CD8-positive, alpha-beta memory T cell (primary cell): ENCODE data around the gene ANTXR1. TPM values are rescaled to one million over a fixed set of nuclear protein-coding genes. Genes with fewer than 3 reads are reported as not detected.

Experiments used
- CTCF ChIA-PET: fragments of 350-600 bp; sonication (Branson Sonifier 250); formaldehyde crosslinking; loops from one replicate; lab custom pipeline; 2021; ENCODE audit warnings: antibody characterized with exemption; lab: Charles Lee
- POLR2A ChIA-PET: fragments of 350-600 bp; sonication (Branson Sonifier 250); formaldehyde crosslinking; loops from one replicate; lab custom pipeline; 2021; ENCODE audit warnings: antibody characterized with exemption; lab: Charles Lee
- DNase-seq, 5 donors: peaks; one replicate each; pipeline versions ENCODE4 v3.0.0 to v3.0.0-alpha.2; 2020 to 2022; ENCODE audit warnings: mixed read lengths in 1 of 5
- H3K27ac ChIP-seq: one replicate; pipeline ENCODE4 v1.7.0; 2013; ENCODE audit warnings: low read depth, mild to moderate bottlenecking, low read length, moderate library complexity
- H3K27me3 ChIP-seq: 2 replicates; pipeline ENCODE4 v1.7.0; 2013; ENCODE audit warnings: low read length, mild to moderate bottlenecking; ENCODE audit not compliant: insufficient read depth, poor library complexity, severe bottlenecking
- H3K36me3 ChIP-seq: 2 replicates; pipeline ENCODE4 v1.7.0; 2013; ENCODE audit warnings: mild to moderate bottlenecking, low read length, moderate library complexity; ENCODE audit not compliant: insufficient read depth
- H3K4me1 ChIP-seq: 2 replicates; pipeline ENCODE4 v1.7.0; 2013; ENCODE audit warnings: mild to moderate bottlenecking, low read length, moderate library complexity; ENCODE audit not compliant: insufficient read depth
- H3K4me3 ChIP-seq: 2 replicates; pipeline ENCODE4 v1.7.0; 2013; ENCODE audit warnings: mild to moderate bottlenecking, low read length
- H3K9me3 ChIP-seq: 2 replicates; pipeline ENCODE4 v1.7.0; 2013; ENCODE audit warnings: mild to moderate bottlenecking, low read length
- H3K27ac Mint-ChIP-seq, 8 donors: one replicate each; pipeline ENCODE4 v1.8.0; 2020 to 2021; ENCODE audit warnings: mixed read lengths in 8 of 8, mild to moderate bottlenecking in 6 of 8, inconsistent platforms in 3 of 8, moderate library complexity in 3 of 8
- H3K27me3 Mint-ChIP-seq, 2 donors: one replicate each; pipeline ENCODE4 v1.8.0; 2020 to 2021; ENCODE audit warnings: mixed read lengths in 2 of 2, mild to moderate bottlenecking in 1 of 2, moderate library complexity in 1 of 2
- H3K36me3 Mint-ChIP-seq, 3 donors: one replicate each; pipeline ENCODE4 v1.8.0; 2020 to 2021; ENCODE audit warnings: mixed read lengths in 3 of 3, inconsistent platforms in 1 of 3, mild to moderate bottlenecking in 1 of 3
- H3K4me1 Mint-ChIP-seq, 3 donors: one replicate each; pipeline ENCODE4 v1.8.0; 2020 to 2021; ENCODE audit warnings: mixed read lengths in 3 of 3, inconsistent platforms in 1 of 3, mild to moderate bottlenecking in 1 of 3
- H3K4me3 Mint-ChIP-seq, 7 donors: one replicate each; pipeline ENCODE4 v1.8.0; 2020 to 2021; ENCODE audit warnings: mixed read lengths in 7 of 7, mild to moderate bottlenecking in 6 of 7, moderate library complexity in 4 of 7, inconsistent platforms in 2 of 7
- H3K9me3 Mint-ChIP-seq, 5 donors: one replicate each; pipeline ENCODE4 v1.8.0; 2020 to 2022; ENCODE audit warnings: mixed read lengths in 5 of 5, mild to moderate bottlenecking in 3 of 5, moderate library complexity in 2 of 5, inconsistent platforms in 1 of 5
- polyA plus RNA-seq: library from polyadenylated mRNA; unstranded; fragments of 300-500 nt; fragmentation: Illumina TruSeq; gene quantifications from one replicate; pipeline ENCODE4 v1.2.3, GENCODE V29; 2021
- total RNA-seq, 2 experiments: library from RNA; stranded (reverse); gene quantifications; one replicate each; pipeline ENCODE4 v1.2.3, GENCODE V29; 2021

The ANTXR1 gene
- total and polyA plus RNA-seq, 3 experiments from 2014 or later, result 0.22 to 0.27 TPM; not detected in 1

DNA sequence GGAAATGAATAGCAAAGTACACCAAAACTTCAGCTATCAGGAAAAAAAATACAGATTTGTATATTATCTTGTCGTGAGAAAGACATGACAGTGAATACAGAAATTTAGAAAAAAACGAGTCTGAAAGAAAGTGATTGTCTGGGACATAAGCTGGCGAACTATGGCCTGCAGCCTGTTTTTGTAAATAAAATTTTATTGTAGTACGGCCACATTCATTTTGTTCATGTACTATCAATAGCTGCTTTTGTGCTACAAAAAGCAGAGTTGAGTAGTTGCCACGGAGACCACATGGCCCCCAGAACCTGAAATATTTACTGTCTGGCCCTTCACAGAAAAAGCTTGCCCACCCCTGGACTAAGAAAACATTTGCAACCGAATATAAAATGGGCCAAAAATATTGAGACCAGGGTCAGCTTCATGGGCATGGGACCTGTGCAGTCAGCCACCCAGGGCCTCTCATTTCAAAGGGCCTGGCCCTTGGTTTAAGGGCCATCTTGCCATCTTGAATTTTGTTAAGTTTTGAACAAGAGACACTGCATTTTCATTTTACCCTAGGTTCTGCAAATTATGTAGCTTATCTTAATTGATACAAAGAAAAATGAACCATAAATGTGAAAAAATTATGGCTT lies 17.9 kb downstream of the ANTXR1 start:
- Histone ChIP-seq H3K9me3 (no peaks in the 10 kb centered on the region), H3K4me3 (no peak overlapping the region), H3K36me3 (no peaks in the 10 kb centered on the region), H3K27me3 (no peaks in the 10 kb centered on the region), H3K27ac (no peak overlapping the region), H3K4me1 (no peaks in the 10 kb centered on the region)
- peaks cover 0 to 5% (median 0%) of the 10 kb centered on the region in 3 donors for H3K36me3 Mint-ChIP-seq
- H3K4me3 Mint-ChIP-seq, result no peak overlapping the region
- no peaks in the 10 kb centered on the region for H3K4me1 Mint-ChIP-seq
- no peak for DNase-seq
- H3K27me3 Mint-ChIP-seq, result peaks cover 23 to 26% of the 10 kb centered on the region in 2 donors
- ChIA-PET POLR2A (no interaction called here), CTCF (no interaction called here)
- H3K27ac Mint-ChIP-seq, result no peak overlapping the region
- H3K9me3 Mint-ChIP-seq, result peaks cover 0 to 5% (median 0%) of the 10 kb centered on the region in 5 donors

DNA sequence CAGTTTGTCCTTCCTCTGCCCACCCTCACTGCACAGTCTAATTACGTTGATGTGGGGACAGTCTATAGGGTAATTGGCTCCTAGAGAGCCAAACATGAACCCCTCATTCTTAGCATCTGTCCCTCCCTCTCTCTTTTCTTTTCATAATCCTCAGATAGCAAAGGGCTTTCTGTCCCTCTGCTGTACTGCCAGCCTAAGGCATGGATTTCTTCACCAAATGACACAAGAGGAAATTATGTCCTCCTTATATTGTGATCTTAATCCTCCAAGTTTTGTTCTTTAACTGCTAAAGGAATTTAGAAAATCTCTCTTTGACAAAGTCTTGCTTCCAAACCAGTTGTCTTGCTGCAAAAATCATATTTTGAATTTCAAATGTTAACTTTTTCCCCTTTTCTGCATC lies 18.5 kb downstream of the ANTXR1 start:
- no peaks in the 10 kb centered on the region for H3K4me1 ChIP-seq
- no peak for DNase-seq
- Mint-ChIP-seq H3K27ac (no peak overlapping the region), H3K36me3 (peaks cover 0 to 5% (median 0%) of the 10 kb centered on the region in 3 donors), H3K4me3 (no peak overlapping the region), H3K4me1 (no peaks in the 10 kb centered on the region), H3K9me3 (peaks cover 0 to 5% (median 0%) of the 10 kb centered on the region in 5 donors), H3K27me3 (peaks cover 21 to 22% of the 10 kb centered on the region in 2 donors)
- no peak overlapping the region for H3K4me3 ChIP-seq
- ChIA-PET CTCF (no interaction called here), POLR2A (no interaction called here)
- no peaks in the 10 kb centered on the region for H3K27me3 ChIP-seq
- H3K36me3 ChIP-seq, result no peaks in the 10 kb centered on the region
- H3K9me3 ChIP-seq, result no peaks in the 10 kb centered on the region
- H3K27ac ChIP-seq, result no peak overlapping the region

DNA sequence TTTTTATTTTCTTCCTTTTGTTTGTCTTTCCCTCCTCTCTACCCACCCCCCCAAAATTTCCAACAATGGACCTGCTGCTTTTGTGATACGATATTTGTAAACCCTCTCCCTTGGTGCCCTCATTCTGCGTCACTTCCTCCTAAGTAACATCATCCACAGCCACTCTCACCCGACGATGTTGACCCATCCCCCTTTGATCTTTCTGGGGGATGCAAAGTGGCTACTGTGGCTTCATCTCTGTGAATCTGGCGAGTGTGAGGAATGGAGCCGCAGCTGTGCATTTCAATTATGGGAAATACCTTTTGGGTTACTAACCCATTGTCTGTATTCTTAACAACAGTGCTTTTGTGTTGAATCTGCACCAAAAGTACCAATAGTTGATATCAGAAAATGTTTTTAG lies 19.4 kb downstream of the ANTXR1 start:
- H3K4me1 Mint-ChIP-seq, result no peaks in the 10 kb centered on the region
- Histone ChIP-seq H3K27me3 (no peaks in the 10 kb centered on the region), H3K4me1 (no peaks in the 10 kb centered on the region), H3K36me3 (no peaks in the 10 kb centered on the region), H3K9me3 (no peaks in the 10 kb centered on the region), H3K4me3 (no peak overlapping the region), H3K27ac (no peak overlapping the region)
- H3K27me3 Mint-ChIP-seq, result peaks cover 17% of the 10 kb centered on the region in 2 donors
- H3K9me3 Mint-ChIP-seq, result peaks cover 0 to 5% (median 0%) of the 10 kb centered on the region in 5 donors
- CTCF ChIA-PET, result no interaction called here
- POLR2A ChIA-PET, result no interaction called here
- H3K36me3 Mint-ChIP-seq, result peaks cover 0 to 4% (median 0%) of the 10 kb centered on the region in 3 donors
- no peak for DNase-seq
- peak overlapping the region in 1 of 8 donors; percentile 81 for H3K27ac Mint-ChIP-seq
- H3K4me3 Mint-ChIP-seq, result no peak overlapping the region

DNA sequence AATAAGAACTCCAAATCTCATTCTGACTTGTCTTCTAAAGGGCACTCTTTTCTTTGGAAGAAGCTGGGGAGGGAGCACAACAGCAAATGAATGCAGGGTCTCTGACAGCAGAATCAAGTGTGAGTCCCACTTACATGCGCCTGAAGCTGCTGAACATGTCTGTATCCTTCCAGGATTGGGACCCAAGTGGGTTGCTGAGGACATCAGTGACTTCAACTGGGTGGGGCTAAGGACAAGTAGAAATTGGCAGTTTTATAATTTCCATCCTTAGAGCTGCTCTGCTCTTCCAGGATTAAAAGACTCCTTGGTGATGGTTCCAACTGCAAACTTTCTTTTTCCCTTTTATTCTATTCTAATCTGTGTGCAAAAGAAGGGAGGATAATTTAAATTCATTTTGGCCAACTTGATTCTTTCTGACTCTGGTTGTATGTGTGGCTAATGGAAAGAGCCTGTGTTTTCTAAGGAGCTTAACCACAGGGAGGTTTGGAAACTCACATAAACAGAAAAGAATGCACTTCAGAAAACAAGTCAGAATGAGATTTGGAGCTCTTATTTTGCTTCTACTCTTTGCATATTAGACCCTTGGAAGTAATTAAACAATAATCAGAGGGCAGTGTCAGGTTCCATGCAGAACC lies 20.6 kb downstream of the ANTXR1 start:
- no peaks in the 10 kb centered on the region for H3K9me3 Mint-ChIP-seq
- no peak for DNase-seq
- no peaks in the 10 kb centered on the region for H3K36me3 Mint-ChIP-seq
- H3K4me1 Mint-ChIP-seq, result no peaks in the 10 kb centered on the region
- H3K27me3 Mint-ChIP-seq, result peaks cover 13 to 23% of the 10 kb centered on the region in 2 donors
- Histone ChIP-seq H3K4me3 (no peak overlapping the region), H3K27me3 (no peaks in the 10 kb centered on the region), H3K36me3 (no peaks in the 10 kb centered on the region), H3K9me3 (no peaks in the 10 kb centered on the region), H3K4me1 (no peaks in the 10 kb centered on the region), H3K27ac (no peak overlapping the region)
- H3K4me3 Mint-ChIP-seq, result no peak overlapping the region
- ChIA-PET POLR2A (no interaction called here), CTCF (no interaction called here)
- peak overlapping the region in 1 of 8 donors; percentile 21 for H3K27ac Mint-ChIP-seq

DNA sequence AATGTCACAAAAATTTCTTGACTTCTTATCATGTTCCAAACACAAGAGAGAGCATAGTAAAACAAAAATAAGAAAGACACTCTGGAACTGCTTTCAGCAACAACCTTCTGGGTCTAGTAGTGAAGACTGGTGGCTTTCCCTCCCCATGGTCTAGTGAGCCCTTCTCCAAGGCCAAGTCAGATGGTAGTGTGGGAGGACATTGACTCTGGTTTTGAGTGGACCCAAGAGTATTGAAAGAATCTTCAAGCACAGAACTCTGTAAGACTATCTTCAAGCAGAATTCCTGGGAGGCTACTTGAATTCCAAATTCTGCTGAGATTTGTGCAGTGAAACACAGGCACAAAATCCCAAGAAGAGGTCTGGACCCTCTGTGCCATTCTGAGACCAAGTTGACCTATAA lies 21.1 kb downstream of the ANTXR1 start:
- H3K36me3 ChIP-seq, result no peaks in the 10 kb centered on the region
- Mint-ChIP-seq H3K36me3 (no peaks in the 10 kb centered on the region), H3K27me3 (peaks cover 13 to 23% of the 10 kb centered on the region in 2 donors), H3K4me3 (no peak overlapping the region), H3K9me3 (no peaks in the 10 kb centered on the region), H3K27ac (no peak overlapping the region), H3K4me1 (no peaks in the 10 kb centered on the region)
- no peaks in the 10 kb centered on the region for H3K27me3 ChIP-seq
- no peak overlapping the region for H3K4me3 ChIP-seq
- POLR2A ChIA-PET, result no interaction called here
- no peaks in the 10 kb centered on the region for H3K4me1 ChIP-seq
- H3K27ac ChIP-seq, result no peak overlapping the region
- CTCF ChIA-PET, result no interaction called here
- H3K9me3 ChIP-seq, result no peaks in the 10 kb centered on the region
- no peak for DNase-seq

DNA sequence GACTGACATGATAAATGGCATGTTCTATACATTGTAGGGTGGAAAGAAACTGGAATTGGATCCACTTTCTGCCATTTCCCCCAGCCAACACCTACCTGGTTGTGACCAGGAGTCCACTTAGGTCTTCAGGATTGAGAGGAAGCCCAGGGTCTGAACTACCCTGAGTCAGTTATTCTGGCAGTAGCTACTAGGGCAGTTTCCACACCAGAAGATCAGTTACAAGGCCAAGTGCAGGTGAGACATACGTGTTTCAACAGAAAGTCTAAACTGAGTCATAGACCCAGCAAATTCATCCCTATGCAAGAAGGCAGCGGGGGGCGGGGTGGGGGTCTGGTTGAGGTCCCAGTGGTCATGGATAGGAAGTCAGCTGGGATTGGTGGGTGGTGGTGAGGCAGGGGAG lies 21.9 kb downstream of the ANTXR1 start:
- Histone ChIP-seq H3K9me3 (no peaks in the 10 kb centered on the region), H3K36me3 (no peaks in the 10 kb centered on the region), H3K4me1 (no peaks in the 10 kb centered on the region), H3K4me3 (no peak overlapping the region), H3K27me3 (no peaks in the 10 kb centered on the region), H3K27ac (no peak overlapping the region)
- H3K36me3 Mint-ChIP-seq, result no peaks in the 10 kb centered on the region
- ChIA-PET POLR2A (no interaction called here), CTCF (no interaction called here)
- H3K9me3 Mint-ChIP-seq, result no peaks in the 10 kb centered on the region
- no peak overlapping the region for H3K4me3 Mint-ChIP-seq
- H3K27me3 Mint-ChIP-seq, result peaks cover 13 to 27% of the 10 kb centered on the region in 2 donors
- no peaks in the 10 kb centered on the region for H3K4me1 Mint-ChIP-seq
- DNase-seq, result no peak
- no peak overlapping the region for H3K27ac Mint-ChIP-seq

DNA sequence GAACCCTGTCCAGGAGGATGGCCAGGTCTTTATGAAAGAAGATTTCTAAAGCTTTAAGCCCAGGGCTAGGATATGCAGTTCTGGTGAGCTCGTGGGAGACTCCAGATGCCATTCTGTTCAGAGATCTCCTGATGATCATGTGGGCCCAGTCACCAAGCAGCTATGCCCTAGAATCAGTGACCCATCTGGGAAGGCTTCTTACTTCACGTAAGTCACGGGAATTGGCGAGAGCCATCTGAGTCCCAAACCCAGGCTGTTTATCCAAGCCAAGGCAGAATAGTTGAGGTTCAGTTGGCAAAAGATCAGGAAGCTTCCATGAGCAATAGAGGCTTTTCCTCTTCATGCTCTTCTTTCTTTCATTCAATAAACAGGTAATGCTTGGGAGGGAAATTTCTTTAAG lies 23.9 kb downstream of the ANTXR1 start:
- H3K36me3 Mint-ChIP-seq, result no peaks in the 10 kb centered on the region
- peaks cover 12 to 39% of the 10 kb centered on the region in 2 donors for H3K27me3 Mint-ChIP-seq
- Histone ChIP-seq H3K4me1 (no peaks in the 10 kb centered on the region), H3K4me3 (no peak overlapping the region), H3K27me3 (no peaks in the 10 kb centered on the region), H3K36me3 (no peaks in the 10 kb centered on the region), H3K9me3 (no peaks in the 10 kb centered on the region), H3K27ac (no peak overlapping the region)
- CTCF ChIA-PET, result no interaction called here
- DNase-seq, result no peak
- no peak overlapping the region for H3K4me3 Mint-ChIP-seq
- H3K4me1 Mint-ChIP-seq, result no peaks in the 10 kb centered on the region
- no peaks in the 10 kb centered on the region for H3K9me3 Mint-ChIP-seq
- no peak overlapping the region for H3K27ac Mint-ChIP-seq
- POLR2A ChIA-PET, result no interaction called here

DNA sequence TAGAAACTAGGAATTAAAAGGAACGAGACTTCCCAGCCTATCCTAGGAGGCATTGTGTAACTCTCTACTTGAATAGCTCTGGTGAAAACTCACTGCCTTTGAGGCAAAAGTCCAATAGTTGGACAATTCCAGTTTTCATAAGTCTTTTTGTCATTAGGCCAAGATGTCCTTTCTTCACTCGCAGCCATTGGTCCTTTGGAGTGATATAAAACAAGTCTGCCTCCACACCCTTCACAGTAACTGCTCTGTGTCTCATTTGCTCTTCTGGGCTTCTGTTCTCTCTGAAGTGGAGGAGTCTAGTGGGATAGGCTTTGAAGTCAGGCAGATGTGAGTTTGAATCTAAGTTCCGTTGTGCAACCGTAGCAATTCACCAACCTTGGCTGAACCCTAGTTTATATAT lies 28.2 kb downstream of the ANTXR1 start:
- Histone ChIP-seq H3K27ac (no peak overlapping the region), H3K9me3 (no peaks in the 10 kb centered on the region), H3K36me3 (no peaks in the 10 kb centered on the region), H3K27me3 (no peaks in the 10 kb centered on the region), H3K4me3 (no peak overlapping the region), H3K4me1 (no peaks in the 10 kb centered on the region)
- POLR2A ChIA-PET, result no interaction called here
- no peak overlapping the region for H3K27ac Mint-ChIP-seq
- H3K9me3 Mint-ChIP-seq, result no peaks in the 10 kb centered on the region
- H3K27me3 Mint-ChIP-seq, result peaks cover 12 to 59% of the 10 kb centered on the region in 2 donors
- no peaks in the 10 kb centered on the region for H3K4me1 Mint-ChIP-seq
- CTCF ChIA-PET, result no interaction called here
- no peak for DNase-seq
- H3K36me3 Mint-ChIP-seq, result peaks cover 0 to 1% (median 0%) of the 10 kb centered on the region in 3 donors
- no peak overlapping the region for H3K4me3 Mint-ChIP-seq
